Measurements from ENCODE around the gene IMP4. TPM values are rescaled to one million over a fixed set of nuclear protein-coding genes. Genes with fewer than 3 reads are reported as not detected.

IMP4 gene
- total and polyA plus RNA-seq, 2 of the 13 experiments (the other 11 are each of a cell fraction or from before 2014, with no cell fraction given): 142 to 158 TPM

GRCh38 chr2:130332271-130333073, 10.2 kb upstream of the IMP4 start (continued):
- TF ChIP-seq HNF1A (IDR thresholded peaks at IDR 0.05; ENCODE audit: low read depth) (no peak), HNF1A (CRISPR knock-in tag; IDR thresholded peaks at IDR 0.05; ENCODE audit: borderline replicate concordance) (no peak), ZNF512B (CRISPR knock-in tag; IDR thresholded peaks at IDR 0.05; ENCODE audit: borderline replicate concordance) (no peak), ZNF276 (CRISPR knock-in tag; IDR thresholded peaks at IDR 0.05; ENCODE audit: low read depth) (no peak), CBX2 (IDR thresholded peaks at IDR 0.05; ENCODE audit: low read depth, low read length) (no peak), CBX2 (CRISPR knock-in tag; IDR thresholded peaks at IDR 0.05; ENCODE audit: low read depth) (0 out of 2 replicates have a peak, but pooled peaks have one; percentile 31), ZNF333 (CRISPR knock-in tag; IDR thresholded peaks at IDR 0.05; ENCODE audit: borderline replicate concordance) (no peak), ZNF292 (CRISPR knock-in tag; IDR thresholded peaks at IDR 0.05; ENCODE audit: borderline replicate concordance, low read depth) (no peak), GMEB1 (CRISPR knock-in tag; IDR thresholded peaks at IDR 0.05; ENCODE audit: borderline replicate concordance) (no peak), ZSCAN22 (CRISPR knock-in tag; IDR thresholded peaks at IDR 0.05) (no peak), SUZ12 (IDR thresholded peaks at IDR 0.05; ENCODE audit: low read depth, low read length) (no peak), SMAD9 (CRISPR knock-in tag; IDR thresholded peaks at IDR 0.05) (no peak), ZNF850 (CRISPR knock-in tag; conservative IDR thresholded peaks at IDR 0.05) (no peak), ZNF34 (CRISPR knock-in tag; IDR thresholded peaks at IDR 0.05; ENCODE audit: borderline replicate concordance) (no peak)
- TF ChIP-seq, protein P1, sequence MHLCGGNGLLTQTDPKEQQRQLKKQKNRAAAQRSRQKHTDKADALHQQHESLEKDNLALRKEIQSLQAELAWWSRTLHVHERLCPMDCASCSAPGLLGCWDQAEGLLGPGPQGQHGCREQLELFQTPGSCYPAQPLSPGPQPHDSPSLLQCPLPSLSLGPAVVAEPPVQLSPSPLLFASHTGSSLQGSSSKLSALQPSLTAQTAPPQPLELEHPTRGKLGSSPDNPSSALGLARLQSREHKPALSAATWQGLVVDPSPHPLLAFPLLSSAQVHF (CRISPR knock-in tag; IDR thresholded peaks at IDR 0.05): no peak
